Right lobe of liver (tissue), 6 donors: ENCODE measurements around the gene TSEN2. TPM values are rescaled to one million over a fixed set of nuclear protein-coding genes. Genes with fewer than 3 reads are reported as not detected.

Experiments
- ATAC-seq, 4 donors: fragments of 200-7000 bp; cut with Tn5 transposase; one replicate each; pipeline ENCODE4 v1.9.1; 2020; ENCODE audit warnings: mild to moderate bottlenecking in 4 of 4, moderate library complexity in 4 of 4
- DNase-seq, 3 donors: peaks; one replicate each; pipeline ENCODE4 v3.0.0-alpha.2; 2020
- H3K27ac ChIP-seq, 3 donors: fragments of 200-600 bp; one replicate each; pipeline ENCODE4 v1.8.0; 2022
- H3K27me3 ChIP-seq, 2 donors: fragments of 200-600 bp; one replicate each; pipeline ENCODE4 v1.8.0; 2022
- H3K36me3 ChIP-seq, 4 donors: fragments of 200-600 bp; sonication (generic) in 1 of 4; one replicate each; pipeline versions ENCODE4 v1.5.1 to v1.8.0; 2017 to 2022; ENCODE audit warnings: control low read depth in 1 of 4
- H3K4me1 ChIP-seq, 4 donors: fragments of 200-600 bp; sonication (generic) in 1 of 4; one replicate each; pipeline versions ENCODE4 v1.5.1 to v1.8.0; 2017 to 2022; ENCODE audit warnings: control low read depth in 1 of 4
- H3K4me3 ChIP-seq, 3 donors: fragments of 200-600 bp; one replicate each; pipeline ENCODE4 v1.8.0; 2022
- H3K9me3 ChIP-seq, 4 donors: fragments of 200-600 bp; sonication (generic) in 1 of 4; one replicate each; pipeline versions ENCODE4 v1.5.1 to v1.8.0; 2017 to 2022; ENCODE audit warnings: control low read depth in 1 of 4
- CTCF ChIP-seq, 4 donors: fragments of 200-600 bp in 3 of 4; fragments of 450-650 bp in 1 of 4; IDR thresholded peaks; one replicate each; pipeline versions ENCODE4 v1.5.1 to v1.8.0; 2016 to 2022; ENCODE audit warnings: antibody characterized with exemption in 4 of 4, mild to moderate bottlenecking in 2 of 4
- POLR2A ChIP-seq: fragments of 450-650 bp; IDR thresholded peaks from one replicate; pipeline ENCODE4 v1.6.1; 2017; ENCODE audit warnings: antibody characterized with exemption, mild to moderate bottlenecking
- WGBS: methylation state at CpG from one replicate; pipeline ENCODE4 v1.1.6; 2018; ENCODE audit warnings: low coverage, low lambda C conversion rate; ENCODE audit not compliant: insufficient coverage; ENCODE audit errors: missing lambda C conversion rate; 5-methylcytosine and 5-hydroxymethylcytosine counted together
- intact Hi-C, 2 donors: fragments of 100-400 bp; cut with DNase I; formaldehyde crosslinking; loops; one replicate each; pipeline versions ENCODE4 v1.11.2 to v1.14.1; 2022
- long read RNA-seq: library from polyadenylated mRNA; unstranded; transcript quantifications from one replicate; pipeline ENCODE4 v2.0.0, GENCODE V29; 2019
- total RNA-seq, 6 experiments: library from RNA; depleted of rRNA in 2 of 6; stranded (reverse); fragments of >200 nt in 2 of 6; fragmentation: NEBNext Ultra II Directional in 3 of 6; extraction: Animal tissue kit (Norgen Biotek cat#: 25700) in 3 of 6; gene quantifications; one replicate each; pipeline versions ENCODE4 v1.1.0 to v1.2.4, GENCODE V29; 2016 to 2023
- donor health status: DM: no; HTN: yes; CAD: no.
- donor health status: DM: no; HTN: no; CAD: no.
- donor health status: DM: no; HTN: no; CAD: no.
- donor health status: DM: no; HTN: yes; CAD: no.
- donor health status: DM: no; HTN: yes; CAD: no.

Gene TSEN2
- total RNA-seq = 1 to 10 TPM; 4.7 to 9.2 (median 6.4) TPM
- long read RNA-seq, partial matches to known transcripts = 1 of 2 reads
- long read RNA-seq, other reads (novel, unspliced or antisense) = 1 of 2 reads

DNA sequence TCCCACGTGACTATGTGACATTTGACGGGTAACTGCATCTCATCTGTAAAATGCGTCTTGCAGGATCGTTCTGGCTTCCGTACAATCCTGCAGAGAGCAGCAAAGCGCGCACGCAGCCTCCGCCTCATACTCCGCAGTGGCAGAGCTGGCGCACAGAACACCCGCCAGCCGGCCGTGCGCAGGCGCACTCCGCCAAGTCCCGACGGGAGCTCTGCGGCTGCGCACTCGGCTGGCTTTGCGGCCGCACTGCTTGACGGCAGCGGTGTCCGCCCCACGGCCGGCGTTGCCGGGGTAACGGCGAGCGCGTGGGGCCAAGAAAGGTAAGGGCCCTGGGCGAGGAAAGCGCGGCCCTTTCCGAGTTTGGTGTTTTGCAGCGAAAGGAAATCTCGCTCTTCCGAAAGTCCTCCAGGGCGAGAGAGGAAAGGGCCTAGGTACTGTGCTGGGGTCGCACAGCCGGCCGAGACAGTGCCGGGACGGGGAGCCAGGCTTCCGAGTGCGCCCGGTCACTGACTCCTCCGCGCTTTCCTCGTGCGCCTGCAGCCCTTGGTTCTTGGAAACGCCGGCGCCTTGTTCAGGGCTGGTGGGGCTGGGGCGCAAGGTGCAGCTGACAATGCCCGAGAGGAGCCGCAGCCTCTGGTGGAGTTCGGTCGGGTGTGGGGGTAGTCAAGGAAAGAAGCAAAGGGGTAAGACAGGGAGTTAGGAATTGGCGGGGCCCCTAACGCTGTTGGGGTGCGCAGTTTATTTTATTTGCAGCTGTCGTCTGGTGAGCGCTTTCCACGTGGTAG is at the start of gene TSEN2:
Gene TSEN2 (plus strand): TSS at position 283 of the 785 bp plus-strand sequence. CDS start 5,321 bp downstream, outside the sequence.
- H3K36me3 ChIP-seq = no peaks in the 10 kb centered on the region
- peak within 1 kb of the TSS; percentile 77 to 91 (median 89) for H3K4me3 ChIP-seq
- peak within 1 kb of the TSS in 2 of 3 donors; percentile 48 to 51 for H3K27ac ChIP-seq
- H3K4me1 ChIP-seq = peaks cover 0 to 16% (median 3%) of the 10 kb centered on the region in 4 donors
- H3K27me3 ChIP-seq = no peaks in the 10 kb centered on the region
- ATAC-seq (peak; percentile 91 to 95 (median 94)), DNase-seq (peak; percentile 95 to 96 (median 96))
- peak; percentile 95 for TF ChIP-seq POLR2A
- peak in 2 of 4 donors; percentile 9 to 32 for TF ChIP-seq CTCF (IDR thresholded peaks at IDR 0.05)
- intact Hi-C loops = no loop called here
- H3K9me3 ChIP-seq = no peaks in the 10 kb centered on the region
- under 1% methylated on average over 32 of the region's 69 CpGs for WGBS

- no peak overlapping the region for H3K27ac ChIP-seq
- no peak for ATAC-seq
- no peaks in the 10 kb centered on the region for H3K36me3 ChIP-seq
- no peaks in the 10 kb centered on the region for H3K4me1 ChIP-seq
- WGBS = 74% methylated on average over 4 of the region's 12 CpGs
- no peaks in the 10 kb centered on the region for H3K27me3 ChIP-seq
- H3K4me3 ChIP-seq = no peak overlapping the region
- intact Hi-C loops = no loop called here
- no peaks in the 10 kb centered on the region for H3K9me3 ChIP-seq
- DNase-seq = no peak
- TF ChIP-seq CTCF (IDR thresholded peaks at IDR 0.05) (no peak), POLR2A (no peak)
These were observed 47.6 kb upstream of the TSEN2 start for GRCh38 chr3:12436514-12437220.

GRCh38 chr3:12437221-12437605 is 47.1 kb upstream of the TSEN2 start:
- Histone ChIP-seq H3K4me1 (no peaks in the 10 kb centered on the region), H3K36me3 (no peaks in the 10 kb centered on the region), H3K9me3 (no peaks in the 10 kb centered on the region), H3K27ac (no peak overlapping the region), H3K4me3 (no peak overlapping the region), H3K27me3 (no peaks in the 10 kb centered on the region)
- WGBS = 88% methylated on average over 2 of the region's 6 CpGs
- TF ChIP-seq POLR2A = no peak
- no peak for TF ChIP-seq CTCF (IDR thresholded peaks at IDR 0.05)
- ATAC-seq (no peak), DNase-seq (no peak)
- intact Hi-C loops = no loop called here

- H3K27ac ChIP-seq = no peak overlapping the region
- intact Hi-C loops = no loop called here
- TF ChIP-seq POLR2A (no peak), CTCF (IDR thresholded peaks at IDR 0.05) (no peak)
These were observed 46.4 kb upstream of the TSEN2 start for GRCh38 chr3:12437861-12438260.

More at GRCh38 chr3:12437861-12438260, 46.4 kb upstream of the TSEN2 start:
- no peaks in the 10 kb centered on the region for H3K4me1 ChIP-seq
- no peak overlapping the region for H3K4me3 ChIP-seq
- ATAC-seq (no peak), DNase-seq (no peak)
- no peaks in the 10 kb centered on the region for H3K36me3 ChIP-seq
- WGBS = 90% methylated on average over 7 of the region's 13 CpGs
- H3K27me3 ChIP-seq = no peaks in the 10 kb centered on the region
- H3K9me3 ChIP-seq = no peaks in the 10 kb centered on the region
